Measurements from ENCODE around the gene CBFB. TPM values are rescaled to one million over a fixed set of nuclear protein-coding genes. Genes with fewer than 3 reads are reported as not detected.

The CBFB gene
- total RNA-seq, 4 donors from 2014 or later = 28.2 to 68.3 (median 46.6) TPM

- DNase-seq (ENCODE audit: low spot score in 2 of 2) = no peak
- no peak overlapping the region for H3K27ac ChIP-seq
- TF ChIP-seq EP300 (IDR thresholded peaks at IDR 0.05) = no peak
- H3K4me3 ChIP-seq = no peak overlapping the region
- no peaks in the 10 kb centered on the region for H3K27me3 ChIP-seq
- H3K36me3 ChIP-seq = peaks cover 7% of the 10 kb centered on the region
- no peaks in the 10 kb centered on the region for H3K4me1 ChIP-seq
- H3K9me3 ChIP-seq = no peaks in the 10 kb centered on the region
- 83% methylated on average over 12 of the region's 12 CpGs for WGBS
These were observed 21.9 kb upstream of the CBFB start for GRCh38 chr16:67006930-67007658.

GRCh38 chr16:67009158-67009557 lies 19.8 kb upstream of the CBFB start:
- WGBS = 39% methylated on average over 1 of the region's 1 CpG
- Histone ChIP-seq H3K4me3 (no peak overlapping the region), H3K36me3 (no peaks in the 10 kb centered on the region), H3K4me1 (peaks cover 11% of the 10 kb centered on the region), H3K9me3 (no peaks in the 10 kb centered on the region), H3K27ac (no peak overlapping the region), H3K27me3 (no peaks in the 10 kb centered on the region)
- no peak for DNase-seq (ENCODE audit: low spot score in 2 of 2)
- TF ChIP-seq POLR2AphosphoS5 (IDR thresholded peaks at IDR 0.05) = no peak
- no peak for TF ChIP-seq CTCF (IDR thresholded peaks at IDR 0.05)
- no peak for TF ChIP-seq EP300 (IDR thresholded peaks at IDR 0.05)
- no peak for TF ChIP-seq POLR2A (IDR thresholded peaks at IDR 0.05)

- Histone ChIP-seq H3K27ac (no peak overlapping the region), H3K9me3 (no peaks in the 10 kb centered on the region), H3K36me3 (no peaks in the 10 kb centered on the region), H3K27me3 (no peaks in the 10 kb centered on the region), H3K4me3 (no peak overlapping the region), H3K4me1 (peaks cover 19% of the 10 kb centered on the region)
- no peak for DNase-seq (ENCODE audit: low spot score in 2 of 2)
- WGBS = 100% methylated on average over 1 of the region's 2 CpGs
- TF ChIP-seq POLR2AphosphoS5 (IDR thresholded peaks at IDR 0.05) (no peak), EP300 (IDR thresholded peaks at IDR 0.05) (no peak), CTCF (IDR thresholded peaks at IDR 0.05) (no peak), POLR2A (IDR thresholded peaks at IDR 0.05) (no peak)
These were observed 17.7 kb upstream of the CBFB start for GRCh38 chr16:67011274-67011673.

GRCh38 chr16:67013233-67013822 lies 15.6 kb upstream of the CBFB start:
- H3K27me3 ChIP-seq = no peaks in the 10 kb centered on the region
- H3K27ac ChIP-seq = no peak overlapping the region
- WGBS = 17% methylated on average over 10 of the region's 21 CpGs
- peaks cover 19% of the 10 kb centered on the region for H3K4me1 ChIP-seq
- DNase-seq (ENCODE audit: low spot score in 2 of 2) = no peak
- H3K36me3 ChIP-seq = no peaks in the 10 kb centered on the region
- peak overlapping the region; percentile 62 for H3K4me3 ChIP-seq
- TF ChIP-seq POLR2AphosphoS5 (IDR thresholded peaks at IDR 0.05) = no peak
- TF ChIP-seq POLR2A (IDR thresholded peaks at IDR 0.05) = no peak
- TF ChIP-seq CTCF (IDR thresholded peaks at IDR 0.05) = no peak
- TF ChIP-seq EP300 (IDR thresholded peaks at IDR 0.05) = no peak
- no peaks in the 10 kb centered on the region for H3K9me3 ChIP-seq

- no peak overlapping the region for H3K27ac ChIP-seq
- TF ChIP-seq CTCF (IDR thresholded peaks at IDR 0.05) (peak in 1 of 2 donors; percentile 21), POLR2A (IDR thresholded peaks at IDR 0.05) (no peak)
- H3K36me3 ChIP-seq = no peaks in the 10 kb centered on the region
- WGBS = 2% methylated on average over 18 of the region's 70 CpGs
- DNase-seq (ENCODE audit: low spot score in 2 of 2) = peak in 1 of 2 donors; percentile 77
- H3K27me3 ChIP-seq = no peaks in the 10 kb centered on the region
- peaks cover 19% of the 10 kb centered on the region for H3K4me1 ChIP-seq
- peak overlapping the region; percentile 62 for H3K4me3 ChIP-seq
- H3K9me3 ChIP-seq = no peaks in the 10 kb centered on the region
These were observed 14.9 kb upstream of the CBFB start for GRCh38 chr16:67013823-67014633.

Data from suprapubic skin (tissue), 4 donors.